Glomerular visceral epithelial cell (primary cell): ENCODE measurements around the gene TACC2.
"Not testable (repeated sequence)": the region's sequence is repeated elsewhere in the genome, so short reads cannot be mapped to it uniquely, and the experiment has no call there.

Source experiments
- DNase-seq: peaks from one replicate; pipeline ENCODE4 v3.0.0-alpha.2; 2016; ENCODE audit errors: extremely low spot score

TACC2 gene

GRCh38 chr10:122062831-122063674, 74.1 kb downstream of the TACC2 start:
- peak; percentile 61 for DNase-seq

GRCh38 chr10:122066337-122066939, 77.5 kb downstream of the TACC2 start:
- not testable (repeated sequence) for DNase-seq

- no peak for DNase-seq
These were observed 79.9 kb downstream of the TACC2 start for GRCh38 chr10:122068844-122069243.

GRCh38 chr10:122072491-122072890, 83.5 kb downstream of the TACC2 start:
- no peak for DNase-seq

GRCh38 chr10:122073508-122073907, 84.5 kb downstream of the TACC2 start:
- no peak for DNase-seq

GRCh38 chr10:122075171-122075570, 86.2 kb downstream of the TACC2 start:
- DNase-seq, result no peak

GRCh38 chr10:122075876-122076275, 86.9 kb downstream of the TACC2 start:
- not testable (repeated sequence) for DNase-seq

- no peak for DNase-seq
These were observed 88.4 kb downstream of the TACC2 start for GRCh38 chr10:122077311-122077875.

GRCh38 chr10:122078326-122078725, 89.4 kb downstream of the TACC2 start:
- no peak for DNase-seq

GRCh38 chr10:122078965-122079795, 90.2 kb downstream of the TACC2 start:
- no peak for DNase-seq

GRCh38 chr10:122082616-122083477, 93.9 kb downstream of the TACC2 start:
- no peak for DNase-seq

GRCh38 chr10:122083478-122084025, 94.6 kb downstream of the TACC2 start:
- DNase-seq, result no peak

- no peak for DNase-seq
These were observed 95.5 kb downstream of the TACC2 start for GRCh38 chr10:122084286-122085041.

- no peak for DNase-seq
These were observed 96.5 kb downstream of the TACC2 start for GRCh38 chr10:122085423-122085911.

GRCh38 chr10:122086416-122087240, 97.7 kb downstream of the TACC2 start:
- no peak for DNase-seq

GRCh38 chr10:122087436-122087835, 98.5 kb downstream of the TACC2 start:
- no peak for DNase-seq

- peak; percentile 1 for DNase-seq
These were observed 100.5 kb downstream of the TACC2 start for GRCh38 chr10:122089311-122090017.

GRCh38 chr10:122091722-122092121, 102.8 kb downstream of the TACC2 start:
- no peak for DNase-seq
